Right kidney (tissue), 1 donor: ENCODE data around the gene FBXW2.
A peak's percentile ranks its signal among the peaks of the same experiment; 100 is the strongest.

ENCODE experiments used
- DNase-seq: peaks from one replicate; pipeline ENCODE4 v3.0.0-alpha.2; 2016

Gene FBXW2

DNA sequence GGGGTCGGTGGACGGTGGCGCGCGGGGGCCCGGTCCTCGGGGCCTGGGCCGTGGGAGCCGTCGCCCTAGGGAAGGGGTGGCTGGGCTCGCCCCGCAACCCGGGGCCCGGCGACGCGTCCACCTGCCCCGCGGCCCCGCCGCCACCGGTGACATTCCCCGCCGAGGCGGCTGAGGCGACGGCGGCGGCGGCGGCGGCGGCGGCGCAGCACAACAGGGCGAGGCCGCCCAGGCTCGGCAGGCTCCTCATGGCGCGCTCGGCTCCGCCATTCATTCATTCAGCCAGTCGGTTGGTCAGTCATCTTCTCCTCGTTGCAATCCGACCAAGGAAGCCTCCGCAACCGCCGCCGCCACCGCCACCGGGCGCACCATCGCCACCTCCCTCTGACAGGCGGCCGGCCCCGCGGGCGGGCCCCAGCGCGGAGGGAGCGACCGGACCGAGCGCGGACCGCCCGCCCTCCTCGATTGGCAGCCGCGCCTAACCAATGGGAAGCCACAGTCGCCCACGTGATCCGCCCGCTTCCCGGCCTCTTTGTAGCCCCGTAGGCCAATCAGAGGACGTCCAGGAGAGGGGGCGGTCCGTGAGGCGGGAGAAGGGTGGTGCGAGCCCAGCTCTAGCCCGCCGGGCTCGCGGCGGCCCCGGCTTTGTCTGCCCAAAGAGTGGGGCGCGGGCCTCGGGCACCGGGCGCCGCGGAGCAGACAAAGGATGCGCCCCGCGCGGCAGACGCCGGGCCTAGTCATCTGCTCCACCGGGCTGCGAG lies 78.9 kb downstream of the FBXW2 start, which contains the start of gene MEGF9:
MEGF9 (minus strand) TSS at position 383 of the 758 bp plus-strand sequence; CDS start at position 271, 112 bp downstream.
- peak; percentile 99 for DNase-seq

DNA sequence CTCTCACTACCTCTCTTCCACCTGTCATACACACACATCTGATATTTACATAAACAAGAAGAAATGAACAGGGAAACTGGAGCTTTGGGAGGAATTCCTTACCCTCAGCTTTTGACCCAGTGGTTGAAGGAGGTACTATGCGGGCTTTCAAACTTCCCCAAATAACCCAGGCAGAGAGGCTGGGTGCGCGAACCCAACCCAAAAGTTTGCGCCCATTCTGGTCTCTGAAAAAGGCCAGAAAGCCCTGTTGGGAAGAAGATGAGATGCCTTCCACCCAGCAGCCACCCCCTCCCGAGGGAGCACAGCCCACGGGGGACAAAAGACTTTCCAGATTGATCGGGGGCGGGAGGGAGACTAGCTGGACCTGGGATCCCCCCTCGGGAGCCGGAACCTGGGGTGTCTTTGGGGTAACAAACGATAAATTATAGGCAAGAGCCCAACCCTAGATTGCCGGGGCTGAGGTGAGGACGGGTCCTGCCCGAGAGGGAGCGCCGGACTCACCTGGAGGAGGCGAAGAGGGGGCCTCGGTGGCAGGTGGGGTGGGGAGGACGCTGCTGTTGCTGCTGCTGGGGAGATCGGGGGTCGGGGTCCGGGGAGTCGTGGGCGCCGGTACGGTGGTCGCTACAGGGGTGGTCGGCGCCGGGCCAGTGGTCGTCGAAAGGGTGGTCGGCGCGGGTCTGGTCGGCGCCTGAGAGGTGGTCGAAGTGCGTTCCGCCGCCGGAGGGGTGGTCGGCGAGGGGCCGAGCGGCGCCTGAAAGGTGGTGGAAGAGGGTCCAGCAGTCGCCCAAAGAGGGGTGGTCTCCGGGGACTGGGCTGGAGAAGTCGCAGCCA lies 79.7 kb downstream of the FBXW2 start:
- peak; percentile 54 for DNase-seq

DNA sequence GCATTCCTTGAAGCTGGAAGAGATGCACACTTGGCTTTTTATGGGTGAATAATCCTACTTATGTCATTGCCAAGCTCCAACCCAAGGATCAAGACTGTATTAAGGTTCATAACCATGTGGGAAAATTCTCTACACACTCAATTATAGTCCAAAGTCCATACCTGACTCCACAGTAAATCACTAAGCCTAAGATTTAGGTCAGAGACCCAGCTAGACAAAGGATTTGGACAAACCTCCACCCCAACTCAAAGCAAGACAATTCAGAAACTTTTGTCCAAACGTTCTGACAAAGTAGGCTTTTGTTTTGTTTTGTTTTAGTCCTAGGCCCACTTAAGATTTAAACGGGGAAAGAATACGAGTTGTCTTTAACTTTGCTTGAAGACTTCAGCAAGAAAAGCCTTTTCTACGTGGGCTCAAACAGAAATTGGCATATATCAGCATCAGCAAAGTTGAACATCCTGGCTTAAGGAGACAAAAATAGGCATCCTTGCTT lies 80.6 kb downstream of the FBXW2 start:
- DNase-seq, result no peak

DNA sequence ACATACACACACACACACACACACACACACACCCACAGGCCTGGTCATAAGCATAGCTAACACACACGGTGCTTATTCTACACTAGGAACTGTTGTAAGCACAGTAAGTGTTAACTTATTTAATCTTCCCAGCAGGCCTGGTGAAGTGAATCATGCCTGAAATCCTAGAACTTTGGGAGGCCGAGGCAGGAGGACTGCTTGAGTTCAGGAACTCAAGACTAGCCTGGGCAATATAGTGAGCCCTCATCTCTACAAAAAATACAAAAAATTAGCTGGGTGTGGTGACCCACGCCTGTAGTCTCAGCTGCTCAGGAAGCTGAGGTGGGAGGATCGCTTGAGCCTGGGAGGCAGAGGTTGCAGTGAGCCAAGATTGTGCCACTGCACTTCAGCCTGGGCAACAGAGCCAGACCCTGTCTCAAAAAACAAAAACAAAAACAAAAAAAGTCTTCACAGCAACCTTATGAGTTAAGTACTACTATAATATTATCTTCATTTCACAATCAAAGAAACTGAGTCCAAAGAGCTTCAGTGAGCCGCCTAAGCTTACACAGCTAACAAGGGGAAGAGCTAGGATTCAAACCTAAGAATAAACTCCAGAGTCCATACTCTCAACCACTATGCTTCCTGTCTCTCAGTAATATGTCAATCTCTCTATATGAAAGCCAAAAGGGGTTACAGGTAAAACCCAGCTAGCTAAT lies 81.2 kb downstream of the FBXW2 start:
- DNase-seq, result no peak

DNA sequence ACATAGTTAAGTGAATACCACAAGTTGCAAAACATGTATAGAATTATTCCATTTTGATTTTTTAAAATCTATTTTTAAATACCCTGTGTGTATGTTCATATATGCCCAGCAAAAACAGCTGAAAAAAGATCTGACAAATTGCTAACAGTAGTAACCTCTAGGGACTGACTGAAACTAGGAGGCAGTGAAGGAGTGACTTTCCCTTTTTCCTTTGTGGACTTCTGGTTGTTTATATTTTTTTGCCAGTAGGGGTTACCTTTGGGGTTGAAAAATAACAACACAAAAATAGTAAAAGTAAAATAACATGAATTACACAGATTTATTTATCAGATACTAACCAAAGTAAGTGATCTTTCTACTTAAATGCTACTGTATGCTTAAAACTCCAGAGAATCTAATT lies 81.9 kb downstream of the FBXW2 start:
- DNase-seq, result no peak

DNA sequence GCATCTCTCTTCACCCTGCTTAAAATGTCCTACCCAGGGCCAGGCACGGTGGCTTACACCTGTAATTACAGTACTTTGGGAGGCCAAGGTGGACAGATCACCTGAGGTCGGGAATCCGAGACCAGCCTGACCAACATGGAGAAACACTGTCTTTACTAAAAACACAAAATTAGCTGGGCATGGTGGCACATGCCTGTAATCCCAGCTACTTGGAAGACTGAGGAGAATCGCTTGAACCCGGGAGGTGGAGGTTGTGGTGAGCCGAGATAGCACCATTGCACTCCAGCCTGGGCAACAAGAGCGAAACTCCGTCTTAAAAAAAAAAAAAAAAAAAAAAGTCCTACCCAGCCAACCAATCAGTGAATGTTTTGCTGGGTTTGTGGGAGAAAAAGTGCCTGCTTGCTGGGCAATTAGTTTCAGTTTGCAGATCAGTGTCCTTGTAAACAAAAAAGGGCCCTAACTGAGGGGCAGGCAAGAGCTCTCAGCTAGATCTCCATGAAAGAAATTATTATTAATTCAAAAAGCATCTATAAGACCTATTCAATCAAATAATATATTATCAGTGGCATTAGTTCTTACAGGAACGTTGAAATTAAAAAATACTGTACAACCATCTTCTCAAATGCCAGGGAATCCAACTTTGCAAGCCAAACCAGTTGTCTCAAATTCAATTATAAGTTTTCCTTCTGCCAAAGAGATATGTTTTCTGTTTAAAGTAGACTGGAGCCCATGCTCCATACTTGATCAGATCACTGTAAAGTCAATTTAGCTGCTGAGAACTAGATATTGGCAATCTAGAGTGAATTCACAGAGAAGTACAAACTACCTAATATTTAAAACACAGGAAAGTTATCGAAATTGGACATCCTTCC lies 82.9 kb downstream of the FBXW2 start:
- DNase-seq, result no peak

DNA sequence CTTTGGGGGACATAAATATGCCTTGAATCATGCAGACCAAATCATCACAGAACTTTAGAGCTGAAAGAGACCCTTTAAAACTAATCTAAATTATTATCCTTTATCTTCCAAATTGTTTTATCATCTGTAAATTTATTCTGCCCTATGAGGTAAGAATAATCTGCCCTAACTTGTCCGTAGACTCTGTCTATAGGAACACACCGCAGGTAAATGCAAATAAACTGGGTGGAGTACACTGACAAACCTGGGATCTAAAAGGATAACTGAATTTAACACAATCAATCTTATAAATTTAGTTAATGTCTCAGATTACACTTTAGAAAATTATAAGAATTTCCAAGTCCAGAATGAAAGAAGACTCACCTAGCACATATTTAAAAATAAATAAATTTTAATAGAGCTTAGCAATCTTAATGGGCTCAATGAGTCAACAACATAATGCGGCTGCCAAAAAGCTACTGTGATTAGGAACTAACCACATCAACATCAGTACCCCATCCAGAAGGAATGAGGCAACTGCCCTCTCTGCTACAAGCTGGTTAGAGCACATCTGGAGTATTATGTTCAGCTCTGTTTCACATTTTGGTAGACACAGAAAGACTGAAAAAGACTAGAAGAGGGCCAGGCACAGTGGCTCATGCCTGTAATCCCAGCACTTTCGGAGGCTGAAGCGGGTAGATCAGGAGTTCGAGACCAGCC lies 84.5 kb downstream of the FBXW2 start:
- no peak for DNase-seq

DNA sequence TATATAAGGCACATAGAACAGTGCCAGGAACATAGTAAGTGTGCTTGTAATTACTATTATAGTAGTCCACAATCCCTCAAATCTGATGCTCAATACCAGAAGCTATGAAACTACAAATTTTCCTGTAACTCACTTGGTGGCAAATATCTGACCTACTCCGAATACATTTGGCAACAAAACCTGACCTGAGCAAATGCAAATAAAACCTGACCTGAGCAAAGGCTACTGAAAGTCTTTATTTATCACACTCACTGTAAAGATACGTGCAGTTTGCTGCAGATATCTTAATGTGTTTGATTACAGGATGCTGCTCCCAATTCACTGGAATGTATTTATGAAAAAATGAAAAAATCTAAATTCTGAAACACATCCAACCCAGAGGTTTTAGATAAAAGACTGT lies 86.0 kb downstream of the FBXW2 start:
- no peak for DNase-seq
